SIG-M5 (cell line): ENCODE measurements around the gene RAD51B.
"Not testable (repeated sequence)": the region's sequence is repeated elsewhere in the genome, so short reads cannot be mapped to it uniquely, and the experiment has no call there.

ENCODE experiments used
- DNase-seq: peaks from one replicate; lab custom pipeline; 2025; lab: John Stamatoyannopoulos, UW

Gene RAD51B

DNA sequence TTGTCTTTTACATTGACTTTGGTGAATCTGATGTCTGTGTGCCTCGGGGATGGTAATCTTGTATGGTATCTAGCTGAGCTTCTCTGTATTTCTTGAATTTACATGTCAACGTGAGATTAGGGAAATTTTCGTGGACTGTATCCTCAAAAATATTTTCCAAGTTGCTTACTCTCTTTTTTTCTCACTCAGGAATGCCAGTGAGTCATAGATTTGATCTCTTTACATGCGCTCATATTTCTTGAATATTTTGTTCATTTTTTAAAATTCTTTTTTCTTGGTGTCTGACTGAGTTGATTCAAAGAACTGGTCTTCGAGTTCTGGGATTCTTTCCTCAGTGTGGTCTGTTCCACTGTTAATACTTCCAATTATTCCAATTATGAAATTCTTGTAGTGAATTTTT, 207.7 kb downstream of the RAD51B start:
- DNase-seq, result no peak

DNA sequence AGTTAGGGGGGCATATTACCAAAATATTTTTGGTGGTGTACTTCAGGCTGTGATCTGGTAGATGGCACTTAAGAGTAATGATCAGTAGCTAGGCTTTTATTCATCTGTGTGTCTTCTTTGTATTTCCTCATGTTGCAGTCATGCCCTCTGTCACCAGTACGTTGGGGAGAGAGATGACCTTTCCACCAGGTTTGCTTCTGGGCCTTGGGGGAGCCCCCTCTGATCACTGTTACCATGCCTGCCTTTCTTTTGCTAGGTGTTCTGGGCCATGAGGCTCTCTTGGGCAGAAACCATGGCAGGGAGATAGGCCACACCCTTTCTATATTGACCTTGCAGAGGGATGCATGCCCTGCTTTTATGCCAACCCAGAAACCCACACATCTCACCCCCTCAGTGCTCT, 208.5 kb downstream of the RAD51B start:
- no peak for DNase-seq

DNA sequence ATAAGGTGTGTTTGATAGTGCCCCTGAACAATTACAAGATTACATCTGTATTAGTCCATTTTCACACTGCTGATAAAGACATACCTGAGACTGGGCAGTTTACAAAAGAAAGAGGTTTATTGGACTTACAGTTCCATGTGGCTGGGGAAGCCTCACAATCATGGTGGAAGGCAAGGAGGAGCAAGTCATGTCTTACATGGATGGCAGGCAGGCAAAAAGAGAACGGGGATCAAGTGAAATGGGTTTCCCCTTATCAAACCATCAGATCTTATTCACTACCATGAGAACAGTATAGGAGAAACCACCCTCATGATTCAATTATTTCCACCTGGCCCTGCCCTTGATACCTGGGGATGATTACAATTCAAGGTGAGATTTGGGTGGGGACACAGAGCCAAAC, 211.4 kb downstream of the RAD51B start:
- DNase-seq, result not testable (repeated sequence)

DNA sequence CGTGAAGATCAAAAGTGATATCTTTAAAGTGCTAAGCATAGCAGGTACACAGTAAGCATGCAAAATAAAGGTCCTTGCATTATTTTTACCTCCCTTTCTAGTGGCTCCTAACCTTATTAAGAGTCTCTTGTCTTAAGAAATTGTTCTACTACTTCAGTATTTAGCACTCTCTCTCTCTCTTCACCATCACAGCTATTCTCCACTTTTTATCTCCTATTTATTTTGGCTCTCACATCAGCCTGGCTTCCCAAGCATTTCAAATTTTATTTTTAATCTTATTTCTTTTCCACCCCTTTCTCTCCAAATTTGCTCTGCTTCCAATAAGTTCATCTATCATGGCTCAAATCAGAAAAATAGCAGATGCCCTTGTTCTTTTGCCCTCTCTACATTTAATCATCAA, 212.6 kb downstream of the RAD51B start:
- DNase-seq, result no peak

DNA sequence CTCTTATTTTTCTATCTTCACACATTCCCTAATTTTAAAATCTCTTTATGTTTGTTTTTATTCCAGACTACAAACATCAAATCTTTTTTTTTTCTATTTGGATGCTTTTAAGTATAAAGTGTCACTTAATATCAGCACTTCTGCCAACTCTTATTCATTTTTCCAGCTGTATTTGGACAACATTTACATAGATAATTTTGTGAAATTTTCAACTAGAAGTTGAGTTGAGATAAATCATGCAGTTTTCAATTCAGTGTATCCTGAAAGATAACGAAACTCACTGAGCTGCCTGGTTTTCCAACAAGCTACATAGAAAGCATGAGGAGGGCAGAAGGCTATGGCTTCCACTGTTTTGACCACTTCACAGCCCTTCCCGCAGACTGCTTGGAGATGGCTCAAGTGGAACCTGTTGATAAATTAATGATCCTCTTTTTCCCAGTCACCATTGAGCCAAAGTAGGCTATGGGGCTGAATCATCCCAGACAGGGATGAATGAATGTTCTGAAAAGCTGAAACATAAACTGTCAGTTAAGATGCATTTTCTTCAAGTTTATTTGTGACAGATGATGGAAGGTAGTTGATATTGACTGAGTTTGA, 213.9 kb downstream of the RAD51B start:
- no peak for DNase-seq

DNA sequence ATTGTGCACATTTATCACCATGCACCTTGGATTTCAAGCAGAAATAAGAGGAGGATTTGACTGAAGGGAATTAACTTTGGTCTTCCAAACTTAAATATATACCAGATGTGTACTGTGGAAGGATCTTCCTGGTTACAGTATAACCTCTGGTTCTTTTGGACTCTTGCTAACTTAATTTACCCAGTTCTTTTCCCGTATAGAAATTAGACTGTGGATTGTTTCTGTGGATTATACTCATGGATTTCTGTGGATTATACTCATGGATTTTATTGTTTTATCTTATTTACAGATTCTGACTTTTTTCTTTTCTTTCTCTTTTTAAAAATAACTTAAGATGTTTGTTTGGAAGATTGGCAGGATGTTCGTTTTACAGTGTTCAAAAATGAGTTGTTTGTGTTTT, 215.3 kb downstream of the RAD51B start:
- no peak for DNase-seq

DNA sequence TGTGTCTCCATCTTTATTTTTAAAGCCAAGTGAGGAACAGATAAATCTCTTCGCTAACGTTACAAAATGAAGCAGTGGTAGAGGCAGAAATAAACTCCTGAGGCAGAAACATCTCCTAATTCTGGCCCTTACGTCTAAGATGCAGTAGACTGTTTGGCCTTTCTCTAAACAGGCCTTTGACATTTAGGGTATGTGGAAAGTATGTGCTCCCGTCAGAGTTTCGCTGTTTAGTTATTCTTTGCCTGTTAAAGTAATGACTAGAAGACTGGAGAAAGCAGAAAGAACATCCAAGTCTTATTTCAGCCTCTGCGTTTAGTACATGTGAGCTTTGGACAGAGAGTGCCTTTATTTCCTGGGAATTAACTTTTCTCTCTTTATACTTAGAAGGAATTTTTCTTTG, 216.6 kb downstream of the RAD51B start:
- DNase-seq, result no peak

DNA sequence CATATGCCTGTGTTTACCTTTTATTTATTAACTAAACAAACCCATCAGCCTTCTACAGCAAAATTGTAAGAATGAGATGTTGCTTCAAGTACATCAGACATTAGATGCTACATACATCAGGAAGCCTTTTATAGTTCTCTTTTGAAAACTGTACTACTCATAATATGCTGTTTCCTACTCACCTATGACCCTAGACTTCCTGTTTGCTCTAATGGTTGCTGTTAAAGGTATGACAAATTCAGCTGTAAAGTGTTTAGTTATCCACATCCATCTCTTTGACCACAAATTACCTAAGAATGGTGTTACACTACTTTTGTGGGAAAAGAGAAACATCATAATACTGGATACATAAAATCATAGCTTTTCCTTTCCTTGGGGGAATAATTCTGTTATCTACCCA, 220.0 kb downstream of the RAD51B start:
- DNase-seq, result no peak

DNA sequence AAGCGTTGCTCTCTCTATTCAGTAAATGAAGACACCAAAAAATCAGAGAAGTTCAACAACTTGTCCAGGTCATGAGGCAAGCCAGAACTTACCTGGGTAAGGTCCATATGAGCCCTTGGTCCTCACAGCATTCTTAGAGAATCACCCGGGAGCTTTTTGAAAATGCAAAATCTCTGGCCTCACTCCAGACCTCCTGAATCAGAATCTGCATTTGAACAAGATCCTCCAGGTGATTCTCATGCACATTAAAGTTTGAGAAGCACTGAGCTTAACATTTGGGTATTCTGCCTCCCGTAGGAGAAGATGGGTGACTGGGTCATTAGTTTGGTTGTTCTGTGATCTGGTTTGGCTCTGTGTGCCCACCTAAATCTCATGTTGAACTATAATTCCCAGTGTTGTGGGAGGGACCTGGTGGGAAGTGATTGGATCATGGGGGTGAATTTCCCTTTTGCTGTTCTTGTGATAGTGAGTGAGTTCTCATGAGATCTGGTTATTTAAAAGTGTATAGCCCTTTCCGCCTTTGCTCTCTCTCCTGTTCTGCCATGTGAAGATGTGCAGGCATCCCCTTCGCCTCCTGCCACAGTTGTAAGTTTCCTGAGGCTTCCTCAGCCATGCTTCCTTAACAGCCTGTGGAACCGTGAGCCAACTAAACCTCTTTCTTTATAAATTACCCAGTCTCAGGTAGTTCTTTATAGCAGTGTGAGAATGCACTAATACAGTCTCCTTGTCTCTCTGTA, 221.2 kb downstream of the RAD51B start:
- no peak for DNase-seq

DNA sequence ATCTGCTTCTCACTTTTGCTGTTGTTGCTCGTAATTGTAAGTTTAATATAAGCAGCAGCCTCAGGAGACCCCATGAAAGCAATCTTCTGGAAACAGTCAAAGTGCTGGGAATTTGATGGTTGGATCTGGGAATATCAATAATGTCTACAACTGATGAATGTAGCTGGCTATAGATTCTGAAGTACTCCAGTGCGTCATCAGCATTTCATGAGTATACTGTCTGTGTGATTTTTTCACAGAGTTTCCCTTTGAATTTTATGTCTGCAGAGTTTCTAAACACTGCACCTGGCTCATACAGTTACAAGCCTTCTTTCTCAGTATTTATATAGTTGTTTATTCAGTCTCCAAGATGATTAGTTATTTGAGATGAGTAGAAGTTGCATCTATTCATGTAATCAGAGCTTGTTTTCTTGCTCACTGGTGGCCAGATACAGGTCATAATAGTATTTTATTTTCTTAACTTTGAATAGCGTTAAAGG, 222.3 kb downstream of the RAD51B start:
- no peak for DNase-seq

DNA sequence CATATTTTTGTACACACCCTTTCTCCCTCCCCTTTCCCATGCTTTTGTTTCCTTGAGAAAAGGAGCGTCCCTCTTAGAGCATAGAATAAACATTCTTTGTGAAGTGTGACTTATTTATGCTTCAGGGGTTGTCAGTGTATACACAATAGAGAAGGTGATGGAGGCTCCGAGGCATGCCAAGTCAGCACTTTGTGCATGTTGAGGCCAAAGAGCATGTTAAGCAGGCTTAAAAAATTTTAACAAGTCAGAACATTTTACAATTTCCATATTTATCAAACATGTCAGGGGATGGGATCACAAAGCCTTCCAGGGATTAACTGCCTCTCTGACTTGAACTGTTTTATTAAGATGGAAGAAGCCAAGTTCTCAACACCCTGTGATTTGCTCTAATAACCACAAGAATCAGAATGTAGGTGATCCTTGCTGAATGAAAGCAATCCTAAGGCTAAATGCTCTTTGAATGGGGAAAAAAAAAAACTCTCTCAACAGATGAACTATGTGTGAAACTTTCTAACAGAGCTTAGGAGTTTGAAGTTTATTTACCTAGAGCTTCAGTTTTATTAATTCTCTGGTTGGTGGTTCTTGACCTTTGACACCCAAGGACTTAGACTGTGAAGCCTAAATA, 223.1 kb downstream of the RAD51B start:
- DNase-seq, result no peak

DNA sequence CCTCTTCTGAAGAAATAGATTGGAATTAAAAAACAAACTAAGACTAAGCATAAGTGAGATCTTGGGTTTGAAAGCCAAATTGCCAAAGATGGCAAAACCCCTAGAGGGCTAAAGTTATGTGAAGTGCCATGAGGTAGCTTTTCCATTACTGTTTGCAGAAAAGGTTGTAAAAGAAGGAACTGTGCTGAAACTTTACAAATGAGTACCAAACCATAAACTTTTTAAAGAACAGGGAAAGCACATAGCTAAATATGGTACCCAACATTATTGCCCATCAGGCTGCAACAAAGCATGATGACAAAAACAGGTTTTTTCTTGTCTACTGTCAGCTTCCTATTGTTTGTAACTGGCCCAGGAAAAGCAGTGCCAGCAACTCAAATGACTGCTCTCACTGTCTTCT, 224.2 kb downstream of the RAD51B start:
- DNase-seq, result no peak

DNA sequence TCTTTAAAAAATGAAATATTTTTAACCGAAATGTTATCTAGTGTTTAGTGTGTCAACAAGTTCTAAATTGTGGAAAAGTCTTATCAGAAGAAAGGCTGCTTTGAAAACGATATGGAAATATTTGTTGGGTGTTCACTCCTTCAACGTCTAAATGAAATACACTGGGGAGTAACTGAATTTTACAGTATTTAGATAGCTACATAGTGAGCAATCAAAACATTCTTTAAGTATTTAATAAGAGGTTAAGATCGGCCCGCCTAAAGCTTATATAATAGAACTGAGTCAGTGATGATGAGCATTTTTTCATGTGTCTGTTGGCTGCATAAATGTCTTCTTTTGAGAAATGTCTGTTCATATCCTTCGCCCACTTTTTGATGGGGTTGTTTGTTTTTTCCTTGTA, 228.3 kb downstream of the RAD51B start:
- no peak for DNase-seq

DNA sequence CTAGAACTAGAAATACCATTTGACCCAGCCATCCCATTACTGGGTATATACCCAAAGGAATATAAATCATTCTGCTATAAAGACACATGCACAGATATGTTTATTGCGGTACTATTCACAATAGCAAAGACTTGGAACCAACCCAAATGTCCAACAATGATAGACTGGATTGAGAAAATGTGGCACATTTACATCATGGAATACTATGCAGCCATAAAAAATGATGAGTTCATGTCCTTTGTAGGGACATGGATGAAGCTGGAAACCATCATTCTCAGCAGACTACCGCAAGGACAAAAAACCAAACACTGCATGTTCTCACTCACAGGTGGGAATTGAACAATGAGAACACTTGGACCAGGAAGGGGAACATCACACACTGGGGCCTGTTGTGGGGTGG, 229.2 kb downstream of the RAD51B start:
- not testable (repeated sequence) for DNase-seq

DNA sequence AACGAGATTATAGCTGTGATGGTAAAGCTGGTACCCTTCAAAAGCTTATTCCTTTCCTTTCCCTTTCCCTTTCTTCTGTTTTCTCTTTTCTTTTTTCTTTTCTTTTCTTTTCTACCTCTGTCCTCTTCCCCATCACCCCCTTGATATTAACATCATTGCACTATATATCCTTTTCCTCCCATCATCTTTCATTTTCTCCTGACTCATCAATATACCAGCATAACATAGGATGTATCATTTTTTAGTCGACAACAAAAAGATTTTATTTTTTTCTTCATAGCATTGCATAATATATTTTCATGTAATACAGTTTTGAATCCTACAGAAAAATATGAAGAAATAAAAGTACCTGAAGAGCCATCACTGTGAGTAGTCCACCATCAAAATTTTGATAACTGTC, 230.6 kb downstream of the RAD51B start:
- DNase-seq, result no peak

DNA sequence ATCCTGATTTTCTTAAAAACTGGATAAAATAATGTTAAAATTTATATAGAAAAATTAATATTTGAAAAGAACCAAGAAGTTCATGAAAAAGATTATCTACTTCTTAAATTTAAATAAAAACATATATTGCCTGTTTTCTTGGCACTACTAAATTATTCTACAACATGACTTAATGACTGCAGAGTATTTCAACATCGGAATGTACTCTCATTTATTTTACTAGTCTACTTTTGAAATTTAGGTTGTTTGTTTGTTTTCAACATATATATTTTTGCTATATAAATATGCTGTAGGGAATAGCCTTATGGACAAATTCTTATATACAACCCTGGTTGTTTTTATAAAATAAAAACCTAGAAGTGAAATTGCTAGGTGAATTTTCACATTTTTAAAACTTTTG, 231.6 kb downstream of the RAD51B start:
- DNase-seq, result no peak

DNA sequence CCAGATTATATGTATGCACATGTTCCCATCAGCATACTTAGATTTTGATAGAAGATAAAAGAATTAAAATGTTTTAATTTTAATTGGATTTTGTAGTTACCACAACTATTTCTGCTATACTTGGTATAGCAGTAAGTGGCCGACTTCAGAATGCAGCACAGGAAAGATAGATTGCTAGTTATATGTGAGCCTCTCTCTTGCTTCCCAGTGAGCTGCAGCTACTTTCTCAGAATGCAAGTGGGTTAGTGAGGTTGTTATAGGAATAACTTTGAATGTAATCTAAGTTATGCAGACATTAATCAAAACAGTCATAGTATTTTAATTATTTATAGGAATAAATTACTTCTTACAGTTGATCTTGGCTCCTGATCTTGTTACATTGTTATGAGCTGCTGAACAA, 240.6 kb downstream of the RAD51B start:
- DNase-seq, result no peak

DNA sequence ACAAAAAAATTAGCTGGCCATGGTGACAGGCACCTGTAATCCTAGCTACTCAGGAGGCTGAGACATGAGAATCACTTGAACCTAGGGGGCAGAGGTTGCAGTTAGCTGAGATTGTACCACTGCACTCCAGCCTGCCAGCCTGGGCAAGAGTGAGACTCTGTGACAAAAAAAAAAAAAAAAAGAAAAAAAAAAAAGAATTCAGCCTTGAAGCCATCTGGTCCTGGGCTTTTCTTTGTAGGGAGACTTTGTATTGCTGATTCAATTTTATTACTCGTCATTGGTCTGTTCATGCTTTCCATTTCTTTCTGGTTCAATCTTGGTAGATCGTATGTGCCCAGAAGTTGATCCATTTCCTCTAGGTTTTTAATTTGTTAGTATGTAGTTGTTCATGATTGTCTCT, 243.1 kb downstream of the RAD51B start:
- no peak for DNase-seq

DNA sequence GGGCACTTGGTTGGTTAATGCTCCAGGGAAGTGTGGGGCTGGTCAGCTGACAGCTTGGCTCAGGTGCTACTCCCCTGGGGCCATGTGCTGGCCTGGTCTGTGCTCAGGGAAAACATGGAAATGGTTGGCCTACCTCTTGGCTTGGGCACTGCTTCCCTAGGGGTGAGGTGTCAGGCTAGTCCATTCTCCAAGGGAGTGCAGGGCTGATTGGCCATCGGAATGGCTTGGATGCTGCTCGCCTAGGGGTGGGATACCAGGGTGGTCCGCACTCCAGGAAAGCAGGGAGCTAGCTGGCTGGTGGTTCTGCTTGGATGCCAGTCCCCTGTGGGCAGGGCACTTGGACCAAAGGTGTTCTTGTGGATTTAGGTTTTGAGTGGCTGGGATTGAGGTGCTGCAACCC, 245.7 kb downstream of the RAD51B start:
- DNase-seq, result no peak

DNA sequence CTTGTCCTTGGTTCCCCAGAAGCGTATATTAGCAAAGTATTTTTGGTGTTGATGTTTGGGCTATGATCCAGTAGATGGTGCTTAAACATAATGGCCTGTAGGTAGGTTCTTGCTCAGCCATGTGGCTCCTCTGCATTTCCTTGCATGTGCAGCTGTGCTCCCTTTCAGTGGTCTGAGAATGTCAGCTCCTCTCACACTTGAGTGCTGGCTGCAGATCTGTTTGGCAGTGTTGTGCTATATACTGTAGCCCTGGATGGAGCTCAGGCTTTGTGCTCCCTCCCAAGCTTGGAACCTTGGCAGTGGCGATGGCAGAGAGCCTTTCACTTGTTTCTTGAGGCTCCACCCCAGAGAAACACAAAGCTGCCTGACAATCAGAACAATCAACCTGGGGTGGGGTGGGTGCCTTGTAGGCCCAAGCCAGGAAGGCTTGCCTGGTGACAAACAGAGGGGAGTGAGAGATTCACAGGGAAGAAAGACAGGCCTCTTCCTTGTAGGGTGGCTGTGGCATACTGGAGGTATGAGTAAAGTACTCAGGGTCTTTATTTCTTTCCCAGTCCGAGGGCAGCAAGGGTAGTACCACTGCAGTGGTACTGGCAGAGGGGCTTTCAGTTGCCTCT, 255.3 kb downstream of the RAD51B start:
- no peak for DNase-seq

DNA sequence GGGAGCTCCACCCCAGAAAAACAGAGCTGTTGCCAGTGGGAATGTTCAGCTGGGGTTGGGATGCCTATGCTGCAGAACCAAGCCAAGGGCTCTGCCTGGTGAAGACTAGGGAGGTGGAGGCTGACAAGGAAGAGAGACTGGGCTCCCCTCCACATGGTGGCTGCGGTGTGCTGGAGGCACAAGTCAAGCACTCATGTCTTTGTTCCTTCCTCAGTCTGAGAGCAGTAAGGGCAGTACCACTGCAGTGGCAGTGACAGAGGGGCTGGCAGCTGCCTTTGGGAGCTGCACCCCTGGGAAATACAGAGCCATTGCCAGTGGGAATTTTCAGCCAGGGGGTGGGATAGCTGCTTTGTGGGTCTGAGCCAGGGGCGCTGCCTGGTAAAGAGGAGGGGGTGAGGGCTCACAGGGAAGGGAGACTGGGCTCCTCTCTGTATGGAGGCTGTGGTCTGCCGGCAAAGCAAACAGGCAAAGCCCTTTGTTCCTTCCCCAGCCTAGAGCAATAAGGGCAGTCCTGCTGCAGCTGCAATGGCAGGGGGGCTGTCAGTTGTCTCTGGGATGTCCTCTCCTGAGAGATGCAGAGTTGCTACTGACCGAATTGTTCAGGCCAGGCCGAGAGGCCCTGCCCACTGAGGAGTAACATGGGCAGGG, 255.9 kb downstream of the RAD51B start:
- DNase-seq, result no peak

DNA sequence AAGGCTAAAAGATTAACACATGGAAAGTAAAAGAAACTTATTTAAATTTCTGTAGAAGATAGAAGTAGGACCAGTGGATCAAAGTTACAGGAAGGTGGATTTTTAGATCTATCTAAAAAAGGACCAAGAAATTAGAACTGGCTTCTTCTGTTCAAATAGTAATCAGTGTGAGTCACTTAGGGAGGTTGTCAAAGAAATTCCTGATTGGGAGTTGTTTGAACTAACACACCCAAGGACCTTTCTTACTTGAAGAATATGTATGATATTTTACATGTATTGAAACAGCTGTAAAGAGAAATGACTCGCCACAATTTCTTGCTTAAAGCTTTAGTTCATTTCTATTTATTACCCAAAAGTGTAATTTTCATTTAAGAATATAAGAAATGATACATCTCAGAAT, 256.9 kb downstream of the RAD51B start:
- no peak for DNase-seq
